SW 1271 (cell line): ENCODE data around the gene ATG101.
"Not testable (repeated sequence)": the region's sequence is repeated elsewhere in the genome, so short reads cannot be mapped to it uniquely, and the experiment has no call there.

Experiments
- DNase-seq, 2 experiments: peaks; one replicate each; lab custom pipeline; 2025; lab: John Stamatoyannopoulos, UW

ATG101 gene

GRCh38 chr12:52097045-52097666 lies 27.4 kb downstream of the ATG101 start:
- no peak for DNase-seq

- DNase-seq: not testable (repeated sequence)
Measured at GRCh38 chr12:52104431-52105089, 34.8 kb downstream of the ATG101 start.

- DNase-seq: not testable (repeated sequence)
Measured at GRCh38 chr12:52116222-52117125, 46.7 kb downstream of the ATG101 start.

- not testable (repeated sequence) for DNase-seq
Measured at GRCh38 chr12:52117806-52118475, 48.2 kb downstream of the ATG101 start.

GRCh38 chr12:52119398-52120254 lies 49.8 kb downstream of the ATG101 start:
- DNase-seq: no peak

- DNase-seq: no peak
Measured at GRCh38 chr12:52120951-52121823, 51.4 kb downstream of the ATG101 start.

DNA sequence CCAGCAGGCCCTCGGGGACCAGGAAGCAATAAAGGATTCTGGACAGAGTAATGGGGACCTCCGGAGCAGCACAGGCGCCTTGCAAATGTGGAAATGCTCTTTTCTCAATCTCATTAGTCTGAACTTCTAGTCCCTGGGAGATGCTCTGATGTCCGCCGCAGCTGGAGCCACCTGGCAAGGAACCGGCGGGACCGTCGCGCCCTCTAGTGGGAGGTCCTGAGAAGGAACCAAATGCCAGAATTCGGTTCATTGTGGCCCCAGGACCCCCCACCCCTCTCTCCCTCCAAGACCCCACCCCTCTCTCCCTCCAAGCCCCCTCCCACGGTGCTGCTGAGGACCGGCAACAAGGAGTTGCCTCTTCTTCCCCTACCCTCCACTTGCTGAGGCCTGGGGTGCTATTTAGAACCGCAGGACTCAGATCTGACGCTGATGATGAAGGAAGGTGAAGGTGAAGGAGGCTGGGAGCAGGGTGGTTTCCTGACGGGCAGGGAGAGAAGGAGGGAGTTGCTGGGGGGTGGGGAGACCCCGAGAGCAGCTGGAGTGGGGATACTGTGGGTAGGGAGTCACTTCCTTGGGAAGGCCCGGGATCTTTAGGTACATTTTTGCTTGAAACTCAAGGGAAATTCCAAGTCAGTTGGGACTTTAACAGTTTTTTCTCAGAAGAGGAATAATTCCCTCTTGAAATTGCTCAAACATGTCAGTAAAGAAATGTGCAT lies 52.2 kb downstream of the ATG101 start:
- peak in 1 of 2 experiments; percentile 20 for DNase-seq

DNA sequence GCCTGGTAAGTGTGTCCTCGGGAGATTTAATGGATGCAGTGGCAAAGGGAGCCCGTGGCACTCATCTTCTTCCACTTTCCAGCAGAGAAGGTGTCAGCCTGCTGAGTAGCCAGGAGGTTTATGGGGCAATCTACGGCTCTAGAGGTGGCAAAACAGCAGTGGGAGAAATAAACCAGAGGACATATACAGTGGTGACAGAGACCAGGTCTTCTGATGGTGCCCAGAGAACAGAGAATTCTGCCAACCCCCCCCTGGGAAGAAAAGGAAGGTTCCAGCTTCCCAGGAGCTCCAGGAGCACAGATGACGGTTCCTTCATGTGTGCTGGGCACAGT lies 52.7 kb downstream of the ATG101 start:
- DNase-seq: no peak

DNA sequence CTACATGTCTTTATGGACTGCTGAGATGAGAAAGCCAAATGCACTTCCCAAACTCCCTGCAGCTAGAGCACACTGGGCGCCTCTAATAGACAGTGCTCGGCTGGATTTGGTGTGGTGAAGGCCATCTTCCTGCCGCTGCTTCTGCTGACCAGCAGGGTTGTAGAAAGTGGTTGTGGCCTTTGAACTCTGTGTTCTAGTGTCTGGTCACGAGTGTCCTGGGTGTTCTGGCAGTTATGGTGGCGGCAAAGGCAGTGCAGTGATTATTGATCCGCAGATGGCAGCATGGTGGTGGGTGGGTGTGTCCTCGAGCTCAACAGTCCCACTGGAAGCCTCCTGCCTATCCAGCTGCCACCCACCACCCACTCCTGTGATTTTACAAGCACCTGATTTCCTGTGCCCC lies 53.1 kb downstream of the ATG101 start:
- DNase-seq: no peak

DNA sequence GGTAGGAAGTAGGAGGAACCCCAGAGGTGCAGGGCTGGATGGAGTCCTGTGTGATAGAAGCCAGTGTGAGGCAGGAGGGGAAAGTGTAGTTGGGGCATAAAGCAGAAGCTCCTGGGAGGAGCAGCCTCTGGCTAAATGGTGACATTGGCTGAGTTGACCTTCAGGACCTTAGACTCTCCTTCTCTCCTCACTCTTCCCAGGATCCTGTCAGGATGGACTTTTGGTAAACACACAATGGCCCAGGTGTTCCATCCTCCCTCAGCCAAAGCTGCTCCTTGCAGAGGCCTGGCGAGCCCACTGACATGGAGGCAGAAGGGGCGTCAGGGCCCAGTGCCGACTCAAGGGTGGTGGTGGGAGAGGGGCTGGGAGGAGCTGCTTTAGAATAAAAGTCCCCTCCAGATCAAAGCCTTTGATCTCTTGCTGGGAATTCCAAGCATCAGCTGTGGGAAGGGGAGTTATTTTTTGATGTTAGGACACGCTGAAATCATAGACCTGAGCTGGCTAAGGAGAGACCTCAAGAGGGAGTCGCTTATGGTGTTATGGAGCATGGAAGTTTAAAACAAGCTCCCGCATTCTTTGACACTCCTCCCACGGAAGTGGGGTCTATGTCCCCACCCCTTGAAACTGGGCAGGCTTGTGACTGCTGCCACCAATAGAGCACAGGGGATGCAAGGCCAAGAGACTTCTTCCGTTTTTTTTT lies 53.9 kb downstream of the ATG101 start:
- no peak for DNase-seq

DNA sequence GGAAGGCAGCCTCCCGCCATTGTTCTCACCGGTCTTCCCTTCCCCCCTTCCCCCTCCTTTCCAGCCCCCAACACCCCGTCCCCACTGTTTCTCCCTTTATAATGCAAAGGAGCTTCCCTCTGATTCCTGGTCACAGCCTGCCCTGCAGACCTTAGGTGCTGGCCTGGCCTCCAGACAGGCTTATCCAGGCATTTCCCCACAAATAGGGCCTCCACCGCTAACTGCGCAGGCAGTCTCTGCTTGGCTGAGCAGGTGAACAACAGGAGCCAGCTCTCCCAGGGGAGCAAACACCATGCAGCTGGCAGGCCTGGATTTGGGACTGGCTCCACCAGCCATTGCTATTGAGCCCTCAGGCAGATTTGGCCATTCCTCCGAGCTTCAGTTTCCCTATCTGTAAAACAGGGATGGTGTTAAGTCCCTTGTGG lies 55.7 kb downstream of the ATG101 start:
- no peak for DNase-seq

DNA sequence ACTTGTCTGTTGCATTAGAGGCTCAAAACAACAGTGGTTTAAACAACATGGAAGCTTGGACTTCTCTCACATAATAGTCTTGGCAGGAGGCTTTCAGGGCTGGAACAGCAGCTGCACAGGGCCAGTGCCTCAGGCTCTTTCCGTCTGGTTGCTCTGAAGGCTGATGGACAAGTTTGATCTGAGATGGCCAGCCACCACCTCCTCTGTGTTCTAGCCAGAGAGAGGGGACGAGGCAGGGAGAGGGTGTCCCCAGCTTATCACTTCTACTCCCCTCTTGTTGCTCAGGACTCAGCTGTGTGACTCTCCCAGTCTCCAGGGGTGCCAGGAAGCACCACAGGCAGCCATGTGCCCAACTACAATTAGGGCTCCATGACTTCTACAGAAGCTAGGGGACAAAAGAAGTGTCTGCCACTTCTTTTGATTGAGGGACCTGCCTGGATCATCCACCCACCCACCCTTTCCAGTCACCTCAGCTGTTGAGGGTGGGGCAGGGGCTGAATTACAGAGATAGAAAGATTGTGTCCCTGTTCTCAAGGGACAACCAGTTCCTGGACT lies 56.3 kb downstream of the ATG101 start:
- no peak for DNase-seq
